ENCODE data around the gene CFAP107. TPM values are rescaled to one million over a fixed set of nuclear protein-coding genes. Genes with fewer than 3 reads are reported as not detected.

CFAP107 gene
- total RNA-seq, result not detected in 3 replicates
- long read RNA-seq, result 0 reads

DNA sequence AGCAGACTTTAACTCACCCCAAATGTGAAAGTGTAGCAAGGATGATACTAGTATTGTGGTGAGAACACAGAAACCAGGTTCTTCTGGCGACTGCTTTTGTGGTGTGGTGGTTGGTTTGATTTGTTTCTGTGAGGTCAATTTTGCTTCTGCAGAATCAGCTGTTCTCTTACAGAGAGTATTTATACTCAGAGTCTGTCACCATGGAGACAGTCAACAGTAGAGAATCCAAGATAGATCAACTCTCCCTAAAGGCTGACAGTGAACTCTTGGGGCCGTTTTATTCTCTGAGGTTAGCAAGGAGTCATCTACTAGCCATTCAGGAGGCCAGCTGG is at the start of gene CFAP107:
CFAP107 (plus strand) TSS at position 209 of the 332 bp plus-strand sequence. CDS start 231 bp downstream, outside the sequence.
- peak within 1 kb of the TSS; percentile 15 for H3K27ac Mint-ChIP-seq (ENCODE audit: unreplicated experiment)
- peaks cover 3% of the 10 kb centered on the region for H3K4me1 Mint-ChIP-seq (ENCODE audit: low read depth)
- no peak within 1 kb of the TSS for H3K4me3 Mint-ChIP-seq (ENCODE audit: unreplicated experiment)
- no peak for DNase-seq (ENCODE audit: low spot score)
- TF ChIP-seq CTCF (IDR thresholded peaks at IDR 0.05), result no peak
- H3K36me3 Mint-ChIP-seq (ENCODE audit: low read depth), result no peaks in the 10 kb centered on the region
- H3K9me3 Mint-ChIP-seq (ENCODE audit: low read depth), result peaks cover 41% of the 10 kb centered on the region
- H3K27me3 Mint-ChIP-seq (ENCODE audit: low read depth), result no peaks in the 10 kb centered on the region

DNA sequence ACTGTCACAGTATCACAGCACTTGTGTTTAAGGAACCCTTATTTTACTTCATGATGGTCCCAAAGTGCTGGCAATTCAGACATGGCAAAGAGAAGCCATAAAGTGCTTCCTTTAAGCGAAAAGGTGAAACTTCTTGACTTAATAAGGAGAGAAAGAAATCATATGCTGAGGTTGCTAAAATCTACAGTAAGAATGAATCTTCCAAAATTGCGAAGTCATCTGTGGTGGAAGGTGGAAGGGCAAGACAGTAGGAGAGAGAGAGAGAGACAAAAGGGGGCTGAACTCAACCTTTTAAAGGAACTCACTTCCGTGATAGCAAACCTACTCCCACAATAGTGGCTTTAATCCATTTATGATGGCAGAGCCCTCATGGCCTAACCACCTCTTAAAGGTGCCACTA is 49.3 kb upstream of the CFAP107 start:
- Mint-ChIP-seq H3K4me1 (ENCODE audit: low read depth) (peaks cover 6% of the 10 kb centered on the region), H3K36me3 (ENCODE audit: low read depth) (no peaks in the 10 kb centered on the region), H3K27ac (ENCODE audit: unreplicated experiment) (no peak overlapping the region), H3K9me3 (ENCODE audit: low read depth) (peaks cover 19% of the 10 kb centered on the region), H3K4me3 (ENCODE audit: unreplicated experiment) (no peak overlapping the region), H3K27me3 (ENCODE audit: low read depth) (no peaks in the 10 kb centered on the region)
- no peak for DNase-seq (ENCODE audit: low spot score)
- no peak for TF ChIP-seq CTCF (IDR thresholded peaks at IDR 0.05)

DNA sequence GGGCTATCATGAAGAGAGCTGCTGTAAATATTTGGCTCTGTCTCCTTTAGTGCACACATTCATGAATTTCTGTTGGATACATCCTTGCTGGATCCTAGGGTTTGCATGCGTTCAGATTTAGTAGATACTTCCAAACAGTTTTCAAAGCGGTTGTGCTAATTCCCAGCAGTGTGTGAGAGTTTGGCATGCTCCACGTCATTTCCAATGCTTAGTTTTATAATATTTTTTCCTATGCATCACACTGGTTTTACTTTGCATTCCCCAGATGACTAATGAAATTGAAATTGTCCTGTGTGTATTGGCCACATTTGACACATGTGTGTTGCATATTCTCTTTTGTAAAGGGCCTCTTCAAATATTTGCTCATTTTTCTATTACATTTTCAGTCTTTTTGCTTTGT is 48.6 kb upstream of the CFAP107 start:
- no peak overlapping the region for H3K4me3 Mint-ChIP-seq (ENCODE audit: unreplicated experiment)
- no peaks in the 10 kb centered on the region for H3K36me3 Mint-ChIP-seq (ENCODE audit: low read depth)
- no peak for TF ChIP-seq CTCF (IDR thresholded peaks at IDR 0.05)
- H3K4me1 Mint-ChIP-seq (ENCODE audit: low read depth), result peaks cover 6% of the 10 kb centered on the region
- H3K27me3 Mint-ChIP-seq (ENCODE audit: low read depth), result no peaks in the 10 kb centered on the region
- DNase-seq (ENCODE audit: low spot score), result no peak
- peaks cover 19% of the 10 kb centered on the region for H3K9me3 Mint-ChIP-seq (ENCODE audit: low read depth)
- no peak overlapping the region for H3K27ac Mint-ChIP-seq (ENCODE audit: unreplicated experiment)

GRCh38 chr1:12703821-12704451 is 42.1 kb upstream of the CFAP107 start:
- Mint-ChIP-seq H3K27me3 (ENCODE audit: low read depth) (no peaks in the 10 kb centered on the region), H3K27ac (ENCODE audit: unreplicated experiment) (no peak overlapping the region), H3K4me3 (ENCODE audit: unreplicated experiment) (no peak overlapping the region), H3K4me1 (ENCODE audit: low read depth) (no peaks in the 10 kb centered on the region), H3K9me3 (ENCODE audit: low read depth) (peaks cover 27% of the 10 kb centered on the region), H3K36me3 (ENCODE audit: low read depth) (peaks cover 2% of the 10 kb centered on the region)
- DNase-seq (ENCODE audit: low spot score), result no peak
- TF ChIP-seq CTCF (IDR thresholded peaks at IDR 0.05), result no peak

DNA sequence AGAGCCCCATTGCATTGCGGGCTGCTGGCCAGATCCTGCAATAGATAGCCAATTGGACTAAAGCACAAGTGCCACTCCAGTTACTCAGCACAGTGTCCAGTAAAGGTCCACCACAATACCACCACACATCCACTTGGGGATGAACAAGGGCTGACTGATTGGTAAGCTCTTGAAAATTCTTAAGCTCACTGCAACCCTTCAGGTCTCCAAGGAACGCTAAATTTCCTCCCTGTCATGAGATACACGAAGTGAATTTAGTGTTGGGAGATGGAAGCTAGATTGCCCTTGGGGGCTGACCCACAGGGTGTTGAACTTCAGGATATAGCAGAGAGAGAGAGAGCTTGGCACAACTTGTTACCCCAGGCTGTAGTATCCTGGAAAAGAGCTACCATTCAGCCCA is 39.9 kb upstream of the CFAP107 start:
- H3K4me1 Mint-ChIP-seq (ENCODE audit: low read depth), result no peaks in the 10 kb centered on the region
- peaks cover 2% of the 10 kb centered on the region for H3K36me3 Mint-ChIP-seq (ENCODE audit: low read depth)
- peaks cover 16% of the 10 kb centered on the region for H3K9me3 Mint-ChIP-seq (ENCODE audit: low read depth)
- no peak overlapping the region for H3K4me3 Mint-ChIP-seq (ENCODE audit: unreplicated experiment)
- no peaks in the 10 kb centered on the region for H3K27me3 Mint-ChIP-seq (ENCODE audit: low read depth)
- DNase-seq (ENCODE audit: low spot score), result no peak
- no peak overlapping the region for H3K27ac Mint-ChIP-seq (ENCODE audit: unreplicated experiment)
- no peak for TF ChIP-seq CTCF (IDR thresholded peaks at IDR 0.05)

All from chondrocyte (in vitro differentiated cells).